RWPE2 (cell line): ENCODE measurements around the gene RIC3.

Experiments used
- ATAC-seq: fragments of 200-7000 bp; cut with Tn5 transposase; 3 replicates; pipeline ENCODE4 v1.9.1; 2021; ENCODE audit warnings: low read depth
- DNase-seq: peaks from one replicate; pipeline ENCODE4 v3.0.0-alpha.2; 2020; ENCODE audit warnings: low spot score
- H3K27ac ChIP-seq: fragments of 450-650 bp; 2 replicates; pipeline ENCODE4 v1.5.1; 2017; ENCODE audit warnings: mild to moderate bottlenecking; ENCODE audit not compliant: poor library complexity, severe bottlenecking
- H3K27me3 ChIP-seq: fragments of 250-450 bp; sonication (Bioruptor Pico); 2 replicates; pipeline ENCODE4 v1.5.1; 2021; ENCODE audit warnings: mild to moderate bottlenecking, moderate library complexity; ENCODE audit not compliant: insufficient read depth, poor library complexity, severe bottlenecking
- H3K36me3 ChIP-seq: fragments of 250-450 bp; sonication (Bioruptor Pico); 2 replicates; pipeline ENCODE4 v1.5.1; 2020; ENCODE audit warnings: low read depth, mild to moderate bottlenecking, moderate library complexity
- H3K4me1 ChIP-seq: fragments of 250-450 bp; sonication (Bioruptor Pico); 2 replicates; pipeline ENCODE4 v1.5.1; 2021; ENCODE audit warnings: mild to moderate bottlenecking, moderate library complexity; ENCODE audit not compliant: insufficient read depth, poor library complexity, severe bottlenecking
- H3K4me3 ChIP-seq: fragments of 250-450 bp; sonication (Bioruptor Pico); 2 replicates; pipeline ENCODE4 v1.5.1; 2021; ENCODE audit warnings: mild to moderate bottlenecking, moderate library complexity; ENCODE audit not compliant: severe bottlenecking
- H3K9me3 ChIP-seq: fragments of 250-450 bp; sonication (Bioruptor Pico); 2 replicates; pipeline ENCODE4 v1.5.1; 2021; ENCODE audit warnings: mild to moderate bottlenecking, moderate library complexity; ENCODE audit not compliant: severe bottlenecking
- TF ChIP-seq, protein P1 (sequence below): fragments of 450-650 bp; IDR thresholded peaks from one replicate; pipeline ENCODE4 v1.5.1; 2017; ENCODE audit warnings: mild to moderate bottlenecking, moderate library complexity; ENCODE audit not compliant: poor library complexity, severe bottlenecking

Gene RIC3

DNA sequence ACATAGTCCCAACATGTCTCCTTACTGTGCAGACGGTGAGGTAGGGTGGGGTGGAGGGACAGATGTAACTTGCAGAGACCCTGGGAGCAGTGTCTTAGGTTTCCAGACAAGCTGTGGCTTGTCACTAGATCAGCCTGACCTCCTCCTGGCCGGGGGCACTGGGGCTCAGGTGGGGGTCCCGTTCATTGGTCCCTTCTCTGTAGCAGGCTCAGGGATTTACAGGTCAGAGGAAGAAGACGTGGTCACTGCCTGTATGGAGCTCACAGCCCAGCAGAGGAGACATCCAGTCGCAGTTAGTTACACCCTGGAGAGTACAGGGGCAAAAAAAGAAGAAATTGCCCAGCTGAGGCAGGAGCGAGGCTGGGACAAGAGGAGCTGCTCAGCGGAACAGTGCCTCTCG, 109.8 kb downstream of the RIC3 start:
- Histone ChIP-seq H3K36me3 (no peaks in the 10 kb centered on the region), H3K27me3 (no peaks in the 10 kb centered on the region), H3K27ac (no peak overlapping the region), H3K4me1 (no peaks in the 10 kb centered on the region), H3K4me3 (no peak overlapping the region), H3K9me3 (no peaks in the 10 kb centered on the region)
- TF ChIP-seq, protein P1, sequence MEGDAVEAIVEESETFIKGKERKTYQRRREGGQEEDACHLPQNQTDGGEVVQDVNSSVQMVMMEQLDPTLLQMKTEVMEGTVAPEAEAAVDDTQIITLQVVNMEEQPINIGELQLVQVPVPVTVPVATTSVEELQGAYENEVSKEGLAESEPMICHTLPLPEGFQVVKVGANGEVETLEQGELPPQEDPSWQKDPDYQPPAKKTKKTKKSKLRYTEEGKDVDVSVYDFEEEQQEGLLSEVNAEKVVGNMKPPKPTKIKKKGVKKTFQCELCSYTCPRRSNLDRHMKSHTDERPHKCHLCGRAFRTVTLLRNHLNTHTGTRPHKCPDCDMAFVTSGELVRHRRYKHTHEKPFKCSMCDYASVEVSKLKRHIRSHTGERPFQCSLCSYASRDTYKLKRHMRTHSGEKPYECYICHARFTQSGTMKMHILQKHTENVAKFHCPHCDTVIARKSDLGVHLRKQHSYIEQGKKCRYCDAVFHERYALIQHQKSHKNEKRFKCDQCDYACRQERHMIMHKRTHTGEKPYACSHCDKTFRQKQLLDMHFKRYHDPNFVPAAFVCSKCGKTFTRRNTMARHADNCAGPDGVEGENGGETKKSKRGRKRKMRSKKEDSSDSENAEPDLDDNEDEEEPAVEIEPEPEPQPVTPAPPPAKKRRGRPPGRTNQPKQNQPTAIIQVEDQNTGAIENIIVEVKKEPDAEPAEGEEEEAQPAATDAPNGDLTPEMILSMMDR: no peak
- DNase-seq (no peak), ATAC-seq (no peak)

DNA sequence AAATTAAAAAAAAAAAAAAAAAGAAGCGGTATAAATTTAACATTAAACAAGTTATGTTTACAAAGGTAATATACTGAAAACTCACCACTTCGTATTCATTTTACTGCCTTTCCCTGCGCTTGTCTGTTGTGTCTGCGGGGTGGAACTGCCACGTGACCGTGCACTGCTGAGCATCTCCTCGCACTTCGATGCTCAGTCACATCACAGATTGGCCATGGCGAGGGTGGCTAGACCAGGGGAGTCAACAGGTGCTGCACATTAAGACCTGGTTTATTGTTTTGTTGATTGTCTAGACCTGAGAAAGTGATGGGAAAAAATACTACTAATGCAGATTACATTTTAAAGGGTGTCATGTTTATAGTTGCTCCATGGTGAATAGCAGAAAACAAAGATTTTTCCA, 110.6 kb downstream of the RIC3 start:
- no peaks in the 10 kb centered on the region for H3K27me3 ChIP-seq
- DNase-seq (no peak), ATAC-seq (no peak)
- H3K36me3 ChIP-seq: no peaks in the 10 kb centered on the region
- no peak overlapping the region for H3K27ac ChIP-seq
- H3K4me3 ChIP-seq: no peak overlapping the region
- TF ChIP-seq, protein P1: no peak
- H3K4me1 ChIP-seq: no peaks in the 10 kb centered on the region
- H3K9me3 ChIP-seq: no peaks in the 10 kb centered on the region

DNA sequence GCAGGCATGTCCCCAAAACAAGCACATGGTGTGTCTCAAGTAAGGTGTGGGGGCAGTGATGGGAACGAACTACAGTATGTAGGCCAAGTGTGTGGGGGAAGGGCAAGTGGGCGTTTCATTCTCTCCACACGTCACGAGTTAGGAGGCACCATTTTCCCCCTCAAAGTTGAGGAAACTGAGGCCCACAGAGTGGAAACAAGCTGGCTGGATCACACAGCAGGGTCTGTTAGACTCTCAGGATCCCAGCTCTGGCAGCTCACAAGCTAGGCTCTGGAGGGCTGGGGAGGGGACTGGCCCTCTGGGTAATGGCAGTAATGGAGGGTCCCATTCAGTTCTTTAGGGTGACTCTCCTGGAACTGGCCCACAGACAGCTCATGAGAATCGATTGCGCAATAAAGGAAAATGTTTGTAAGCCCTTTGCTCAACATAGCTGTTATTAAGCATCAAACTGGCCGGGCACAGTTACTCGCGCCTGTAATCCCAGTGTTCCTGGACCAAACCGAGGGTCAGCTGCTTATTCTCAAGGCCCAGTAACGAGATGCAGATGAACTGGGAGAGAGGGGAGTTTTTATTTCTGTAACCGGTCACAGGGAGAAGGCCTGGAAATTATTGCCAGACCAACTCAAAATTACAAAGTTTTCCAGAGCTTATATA, 111.9 kb downstream of the RIC3 start:
- Histone ChIP-seq H3K27me3 (peaks cover 1% of the 10 kb centered on the region), H3K27ac (no peak overlapping the region), H3K4me3 (no peak overlapping the region), H3K36me3 (no peaks in the 10 kb centered on the region), H3K9me3 (no peaks in the 10 kb centered on the region), H3K4me1 (no peaks in the 10 kb centered on the region)
- DNase-seq (no peak), ATAC-seq (0 out of 3 replicates have a peak, but pooled peaks have one; percentile 29)
- TF ChIP-seq, protein P1: no peak
